Endothelial cell (in vitro differentiated cells): ENCODE data around the gene GMPPB. TPM values are rescaled to one million over a fixed set of nuclear protein-coding genes. Genes with fewer than 3 reads are reported as not detected.

Source experiments
- DNase-seq: peaks from one replicate; pipeline ENCODE4 v3.0.0; 2021; ENCODE audit warnings: low spot score
- H3K27ac Mint-ChIP-seq: one replicate; pipeline ENCODE4 v1.8.0; 2021; ENCODE audit warnings: mixed read lengths, inconsistent platforms; ENCODE audit not compliant: unreplicated experiment
- H3K27me3 Mint-ChIP-seq: one replicate; pipeline ENCODE4 v1.8.0; 2021; ENCODE audit warnings: mild to moderate bottlenecking, moderate library complexity, mixed read lengths, inconsistent platforms; ENCODE audit not compliant: unreplicated experiment
- H3K36me3 Mint-ChIP-seq: one replicate; pipeline ENCODE4 v1.8.0; 2021; ENCODE audit warnings: mild to moderate bottlenecking, low read depth, mixed read lengths, inconsistent platforms; ENCODE audit not compliant: unreplicated experiment
- H3K4me1 Mint-ChIP-seq: one replicate; pipeline ENCODE4 v1.8.0; 2021; ENCODE audit warnings: mild to moderate bottlenecking, mixed read lengths, inconsistent platforms; ENCODE audit not compliant: unreplicated experiment
- H3K4me3 Mint-ChIP-seq: one replicate; pipeline ENCODE4 v1.8.0; 2021; ENCODE audit warnings: mild to moderate bottlenecking, mixed read lengths, inconsistent platforms; ENCODE audit not compliant: unreplicated experiment
- H3K9me3 Mint-ChIP-seq: one replicate; pipeline ENCODE4 v1.8.0; 2021; ENCODE audit warnings: mixed read lengths, inconsistent platforms; ENCODE audit not compliant: unreplicated experiment
- total RNA-seq: library from RNA; stranded (reverse); fragmentation: NEBNext Ultra II Directional; extraction: Animal tissue kit (Norgen Biotek cat#: 25700); gene quantifications from one replicate; pipeline ENCODE4 v1.2.1, GENCODE V29; 2021; ENCODE audit not compliant: unreplicated experiment
- TF ChIP-seq, protein P1 (sequence below): fragments of 200-600 bp; sonication (generic); IDR thresholded peaks from one replicate; pipeline ENCODE4 v1.5.0; 2021; ENCODE audit warnings: antibody characterized with exemption; ENCODE audit not compliant: unreplicated experiment

GMPPB gene
- total RNA-seq, 1 donor from 2014 or later, result 21.3 TPM

DNA sequence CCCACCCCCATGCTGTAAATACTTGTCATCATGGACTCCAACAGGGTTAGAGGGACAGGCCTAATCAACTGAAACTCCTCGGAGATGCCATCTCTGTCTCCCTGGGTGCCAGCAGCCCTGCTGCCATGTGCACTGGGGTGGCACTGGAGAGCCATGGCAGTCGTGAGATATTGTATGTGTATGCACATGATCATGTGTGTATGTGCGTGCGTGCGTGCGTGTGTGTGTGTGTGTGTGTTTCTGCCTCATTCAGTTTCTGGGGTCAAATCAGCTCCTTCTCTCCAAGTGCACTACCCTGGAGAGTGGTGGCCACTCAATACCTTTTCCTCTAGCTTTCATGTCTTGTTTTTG is 52.8 kb downstream of the GMPPB start:
- DNase-seq, result no peak
- Mint-ChIP-seq H3K36me3 (peaks cover 2% of the 10 kb centered on the region), H3K27me3 (peaks cover 11% of the 10 kb centered on the region), H3K27ac (no peak overlapping the region), H3K9me3 (no peaks in the 10 kb centered on the region), H3K4me1 (peaks cover 20% of the 10 kb centered on the region), H3K4me3 (peak overlapping the region; percentile 44)
- TF ChIP-seq, protein P1, sequence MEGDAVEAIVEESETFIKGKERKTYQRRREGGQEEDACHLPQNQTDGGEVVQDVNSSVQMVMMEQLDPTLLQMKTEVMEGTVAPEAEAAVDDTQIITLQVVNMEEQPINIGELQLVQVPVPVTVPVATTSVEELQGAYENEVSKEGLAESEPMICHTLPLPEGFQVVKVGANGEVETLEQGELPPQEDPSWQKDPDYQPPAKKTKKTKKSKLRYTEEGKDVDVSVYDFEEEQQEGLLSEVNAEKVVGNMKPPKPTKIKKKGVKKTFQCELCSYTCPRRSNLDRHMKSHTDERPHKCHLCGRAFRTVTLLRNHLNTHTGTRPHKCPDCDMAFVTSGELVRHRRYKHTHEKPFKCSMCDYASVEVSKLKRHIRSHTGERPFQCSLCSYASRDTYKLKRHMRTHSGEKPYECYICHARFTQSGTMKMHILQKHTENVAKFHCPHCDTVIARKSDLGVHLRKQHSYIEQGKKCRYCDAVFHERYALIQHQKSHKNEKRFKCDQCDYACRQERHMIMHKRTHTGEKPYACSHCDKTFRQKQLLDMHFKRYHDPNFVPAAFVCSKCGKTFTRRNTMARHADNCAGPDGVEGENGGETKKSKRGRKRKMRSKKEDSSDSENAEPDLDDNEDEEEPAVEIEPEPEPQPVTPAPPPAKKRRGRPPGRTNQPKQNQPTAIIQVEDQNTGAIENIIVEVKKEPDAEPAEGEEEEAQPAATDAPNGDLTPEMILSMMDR, result no peak

Other genes starting within 250 kb of the GMPPB start
- gene BSN, start 169.5 kb downstream of the GMPPB start, total RNA-seq, result 2.4 TPM
- gene APEH, start 49.6 kb downstream of the GMPPB start, total RNA-seq, result 71.1 TPM
- gene MST1, start 34.5 kb downstream of the GMPPB start, total RNA-seq, result 22.0 TPM
- gene RNF123, start 34.4 kb downstream of the GMPPB start, total RNA-seq, result 42.3 TPM
- 0.56 TPM for gene AMIGO3, start 4.3 kb downstream of the GMPPB start, total RNA-seq
- gene IP6K1, start 62.6 kb upstream of the GMPPB start, total RNA-seq, result 56.4 TPM
- gene CDHR4, start 75.9 kb upstream of the GMPPB start, total RNA-seq, result 1.1 TPM
- gene INKA1, start 79.3 kb upstream of the GMPPB start, total RNA-seq, result 57.6 TPM
- gene UBA7, start 90.0 kb upstream of the GMPPB start, total RNA-seq, result 6.0 TPM
- gene TRAIP, start 132.6 kb upstream of the GMPPB start, total RNA-seq, result 6.2 TPM
- 0.67 TPM for gene CAMKV, start 146.0 kb upstream of the GMPPB start, total RNA-seq
- 0.67 TPM for gene MST1R, start 179.9 kb upstream of the GMPPB start, total RNA-seq
- 6.1 TPM for gene MON1A, start 205.9 kb upstream of the GMPPB start, total RNA-seq
- gene RBM6, start 216.2 kb upstream of the GMPPB start, total RNA-seq, result 76.2 TPM